HG02623 (cell line): Measurements from ENCODE around the gene RANBP1.
"Not testable (repeated sequence)": the region's sequence is repeated elsewhere in the genome, so short reads cannot be mapped to it uniquely, and the experiment has no call there.

Experiments
- ATAC-seq: cut with Tn5 transposase; IDR thresholded peaks from one replicate; pipeline ENCODE4 v1.9.1; 2021; ENCODE audit warnings: moderate library complexity; ENCODE audit not compliant: unreplicated experiment

The RANBP1 gene

GRCh38 chr22:20115691-20116375 lies at the start of gene RANBP1:
Gene RANBP1, plus strand, starts transcription at chr22:20116104. Its CDS starts 81 bp downstream, at chr22:20116185.
- no peak for ATAC-seq

DNA sequence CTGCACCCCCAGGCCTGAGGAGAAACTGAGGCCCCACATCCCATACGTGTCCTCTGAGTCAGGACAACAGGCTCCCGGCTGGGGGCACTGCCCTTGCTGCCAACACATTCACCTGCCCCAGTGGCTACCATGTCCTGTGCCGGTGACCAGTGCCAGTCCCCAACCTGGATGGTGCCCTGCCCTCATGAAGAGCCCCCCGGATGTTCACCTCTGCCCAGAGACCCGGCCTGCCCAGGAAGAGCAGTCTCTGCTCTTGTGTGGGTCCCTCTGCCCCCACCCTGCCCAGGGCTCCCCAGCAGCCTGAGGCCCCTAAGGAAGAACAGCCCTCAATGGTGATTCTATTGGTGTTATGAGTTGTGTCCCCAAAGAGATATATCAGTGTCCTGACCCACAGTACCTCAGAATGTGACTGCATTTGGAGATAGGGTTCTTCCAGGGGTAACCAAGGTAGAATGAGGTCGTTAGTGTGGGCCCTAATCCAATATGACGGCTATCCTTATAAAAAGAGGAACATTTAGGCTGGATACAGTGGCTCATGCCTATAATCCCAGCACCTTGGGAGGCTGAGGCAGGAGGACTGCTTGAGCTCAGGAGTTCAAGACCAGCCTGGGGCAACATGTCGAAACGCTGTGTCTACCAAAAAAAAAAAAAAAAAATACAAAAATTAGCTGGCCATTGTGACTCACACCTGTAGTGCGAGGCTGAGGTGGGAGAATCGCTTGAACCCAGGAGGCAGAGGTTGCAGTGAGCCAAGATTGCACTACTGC lies 49.1 kb upstream of the RANBP1 start:
- no peak for ATAC-seq

DNA sequence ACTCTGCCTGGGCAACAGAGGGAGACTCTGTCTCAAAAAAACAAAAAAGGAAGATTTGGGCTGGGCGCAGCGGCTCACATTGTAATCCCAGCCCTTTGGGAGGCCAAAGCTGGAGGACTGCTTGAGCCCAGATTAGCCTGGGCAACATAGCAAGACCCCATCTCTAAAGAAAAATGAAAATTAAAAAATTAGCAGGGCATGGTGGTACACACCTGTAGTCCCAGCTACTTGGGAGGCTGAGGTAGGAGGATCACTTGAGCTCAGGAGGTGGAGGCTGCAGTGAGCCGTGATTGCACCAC lies 48.6 kb upstream of the RANBP1 start:
- ATAC-seq = not testable (repeated sequence)

DNA sequence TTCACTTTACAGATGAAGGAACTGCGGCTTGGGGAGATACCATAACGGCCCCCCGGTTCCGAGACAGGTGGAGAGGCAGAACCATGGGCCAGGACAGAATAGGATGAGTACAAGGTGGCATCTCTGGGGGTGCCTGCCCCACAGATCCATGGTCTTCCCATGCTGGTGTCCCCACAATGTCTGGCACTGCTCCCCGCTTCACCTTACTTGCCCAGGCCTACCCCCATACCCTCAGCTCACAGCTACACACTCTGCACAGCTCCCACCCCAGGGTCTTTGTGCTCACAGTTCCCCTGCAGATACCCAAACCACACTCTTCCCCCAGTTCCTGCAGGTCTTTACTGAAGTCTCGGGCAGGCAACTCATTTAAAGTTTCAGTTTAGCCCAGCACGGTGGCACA lies 47.3 kb upstream of the RANBP1 start:
- no peak for ATAC-seq

GRCh38 chr22:20069331-20070042 lies 46.4 kb upstream of the RANBP1 start:
- no peak for ATAC-seq

GRCh38 chr22:20071524-20071972 lies 44.4 kb upstream of the RANBP1 start:
- ATAC-seq = no peak

- ATAC-seq = no peak
These were observed 39.2 kb upstream of the RANBP1 start for GRCh38 chr22:20076627-20077172.

GRCh38 chr22:20079745-20080444 lies 36.0 kb upstream of the RANBP1 start, which contains the start of gene DGCR8:
Gene DGCR8, plus strand, starts transcription at chr22:20080241. Its CDS starts 5,723 bp downstream, at chr22:20085964.
- ATAC-seq = peak; percentile 69

GRCh38 chr22:20080445-20080775 lies 35.5 kb upstream of the RANBP1 start:
- ATAC-seq = peak; percentile 53

GRCh38 chr22:20080776-20081654 lies 34.9 kb upstream of the RANBP1 start:
- ATAC-seq = no peak

DNA sequence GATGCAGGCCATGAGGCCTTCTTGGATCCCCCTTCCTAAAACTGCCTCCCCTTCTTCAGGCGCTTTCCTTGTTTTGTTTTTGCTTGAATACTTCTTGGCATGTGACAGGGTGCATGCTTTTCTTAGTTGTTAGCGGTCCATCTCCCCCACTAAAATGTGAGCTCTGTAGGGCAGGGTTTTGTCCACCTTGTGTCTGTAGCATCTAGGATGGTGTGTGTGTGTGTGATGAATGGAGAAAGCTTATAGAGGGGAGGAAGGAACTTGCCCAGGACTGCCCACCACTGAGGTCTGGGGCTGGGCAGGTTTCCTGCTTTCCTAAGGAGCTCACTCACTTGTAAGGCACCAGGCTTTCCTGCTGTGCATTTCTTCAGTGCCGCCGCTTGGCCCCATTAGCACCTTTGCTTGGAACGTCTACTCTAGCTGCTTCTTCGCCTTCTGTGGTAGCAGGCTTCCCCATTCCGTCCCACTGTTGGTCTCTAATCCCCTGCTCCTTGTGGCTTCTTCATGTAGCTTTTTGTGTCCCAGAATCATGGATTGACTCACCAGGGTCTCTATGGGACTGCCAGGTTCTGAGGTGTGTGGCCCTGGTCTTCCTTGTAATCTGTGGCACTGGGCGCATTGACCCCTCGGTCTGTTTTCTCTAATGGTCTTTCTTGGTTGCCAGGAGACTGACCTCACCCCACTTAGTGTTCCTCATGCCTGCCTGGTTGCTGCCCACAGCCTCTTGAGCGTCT lies 32.6 kb upstream of the RANBP1 start:
- no peak for ATAC-seq

DNA sequence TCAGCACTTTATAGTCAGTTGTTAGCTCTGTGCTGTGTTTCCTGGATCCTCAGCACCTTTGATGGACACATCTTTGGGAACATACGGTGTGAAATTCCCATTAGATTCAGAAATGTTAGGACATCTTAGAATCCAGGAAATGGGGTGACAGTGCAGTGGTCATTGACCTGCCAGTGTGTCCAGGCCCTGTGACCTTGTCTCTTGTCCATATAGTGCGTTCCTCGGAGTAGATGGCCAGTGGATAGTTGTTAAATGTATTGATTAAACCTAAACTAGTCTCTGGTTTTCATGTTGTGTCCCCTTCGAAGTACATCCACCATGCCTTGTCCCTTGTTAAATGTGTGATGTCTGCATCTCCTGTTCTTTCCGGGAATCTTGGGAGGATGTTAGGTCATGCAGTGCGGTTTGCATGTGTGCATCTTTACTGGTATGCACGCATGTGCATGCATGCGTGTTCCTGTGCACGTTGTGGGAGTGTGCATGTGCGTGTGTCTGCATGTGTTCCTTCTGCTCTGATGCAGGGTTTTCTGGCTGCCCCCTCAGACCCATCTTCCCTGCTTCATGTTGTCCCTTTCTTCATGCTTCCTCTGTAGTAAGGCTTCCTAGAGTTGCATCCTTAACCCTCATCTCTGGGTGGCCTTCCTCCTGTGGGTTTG lies 31.9 kb upstream of the RANBP1 start:
- no peak for ATAC-seq

DNA sequence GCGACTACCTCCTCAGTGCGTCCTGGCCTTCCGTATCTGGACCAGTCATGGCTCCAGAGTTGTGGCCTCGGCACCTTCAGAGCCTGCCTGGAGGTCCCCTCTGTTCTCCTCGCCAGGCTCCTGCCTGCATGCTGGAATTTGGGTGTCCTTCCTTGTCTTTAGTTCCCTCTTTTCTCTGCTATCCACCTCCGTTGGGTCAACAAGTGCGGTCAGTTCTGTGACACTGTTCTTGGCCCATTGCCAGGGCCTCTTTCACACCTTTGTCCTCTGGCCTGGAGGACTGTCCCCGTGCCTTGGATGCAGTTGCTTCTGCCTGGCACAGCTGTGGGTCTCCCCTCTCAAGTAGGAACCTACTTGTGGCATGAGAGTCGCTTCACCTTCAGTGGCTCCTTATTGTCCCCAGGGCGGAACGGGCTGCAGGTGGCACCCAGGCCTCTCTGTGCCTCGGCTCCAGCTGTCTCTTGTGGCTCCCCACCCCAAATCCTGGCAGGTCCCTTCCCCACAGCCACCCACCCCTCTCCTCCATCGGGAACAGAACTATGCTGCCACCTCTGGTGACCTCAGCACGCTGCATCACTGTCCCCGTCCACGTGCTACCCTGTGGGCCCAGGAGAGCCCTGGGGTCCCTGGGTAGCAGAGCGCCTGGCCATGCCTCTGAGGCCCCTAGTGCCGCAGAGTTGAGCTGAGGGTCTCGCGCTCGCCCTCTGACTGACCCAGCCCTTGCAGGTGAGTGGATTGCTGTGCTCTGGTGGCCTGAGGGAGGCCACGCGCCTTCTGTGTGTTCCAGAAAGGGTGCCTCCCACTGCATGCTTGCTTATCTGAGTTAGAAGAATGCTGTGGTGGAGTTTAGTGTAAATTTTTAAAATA lies 31.1 kb upstream of the RANBP1 start:
- ATAC-seq = no peak

GRCh38 chr22:20085651-20086050 lies 30.3 kb upstream of the RANBP1 start:
- ATAC-seq = no peak

- ATAC-seq = no peak
These were observed 29.8 kb upstream of the RANBP1 start for GRCh38 chr22:20086101-20086599.

DNA sequence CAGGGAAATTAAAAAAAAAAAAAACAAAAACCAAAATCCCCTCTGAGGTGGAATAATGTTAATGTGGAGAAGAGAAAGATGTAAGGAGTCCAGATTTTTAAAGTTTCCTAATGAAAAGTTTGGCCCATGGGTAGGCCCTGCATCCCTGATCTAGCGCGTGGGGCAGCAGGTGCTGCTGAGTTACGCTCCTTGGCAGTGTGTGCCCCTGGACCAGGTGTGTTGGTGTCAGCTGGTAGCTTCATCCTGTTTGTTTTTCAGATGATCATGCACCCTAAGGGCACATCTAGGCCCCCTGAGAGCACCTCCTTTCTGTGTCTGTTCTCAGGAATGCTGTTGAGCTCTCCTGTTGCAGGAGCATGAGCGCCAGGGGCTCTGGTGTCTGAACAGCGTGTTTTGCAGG lies 29.1 kb upstream of the RANBP1 start:
- no peak for ATAC-seq

GRCh38 chr22:20087319-20088262 lies 28.3 kb upstream of the RANBP1 start:
- ATAC-seq = no peak
